ENCODE measurements around the gene ZNF232.
"Not testable (repeated sequence)": the region's sequence is repeated elsewhere in the genome, so short reads cannot be mapped to it uniquely, and the experiment has no call there.

Gene ZNF232

DNA sequence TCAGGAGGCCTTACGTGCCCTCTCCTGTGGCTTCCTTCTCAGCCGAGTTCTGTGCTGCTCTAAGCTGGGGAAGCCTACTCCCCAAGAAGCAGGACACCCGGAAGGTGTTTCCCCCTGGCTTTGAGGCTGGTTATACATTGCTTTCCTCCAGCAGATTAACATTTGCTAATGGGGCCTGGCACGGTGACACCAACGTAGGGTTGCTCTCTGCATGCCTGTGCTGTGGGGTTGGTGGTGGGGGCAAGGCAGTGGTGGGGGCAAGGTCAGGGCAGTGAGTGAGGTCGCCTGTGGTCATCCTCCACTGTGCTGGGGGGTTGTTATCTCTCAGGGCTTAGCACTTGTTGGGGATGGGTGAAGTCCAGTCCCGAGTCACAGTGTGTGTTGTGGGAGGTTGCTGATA lies 8.4 kb upstream of the ZNF232 start:
- H3K4me3 ChIP-seq (ENCODE audit: low read length) = no peak overlapping the region
- no peak for TF ChIP-seq ZNF274 (IDR thresholded peaks at IDR 0.05; ENCODE audit: low read depth, low read length)

DNA sequence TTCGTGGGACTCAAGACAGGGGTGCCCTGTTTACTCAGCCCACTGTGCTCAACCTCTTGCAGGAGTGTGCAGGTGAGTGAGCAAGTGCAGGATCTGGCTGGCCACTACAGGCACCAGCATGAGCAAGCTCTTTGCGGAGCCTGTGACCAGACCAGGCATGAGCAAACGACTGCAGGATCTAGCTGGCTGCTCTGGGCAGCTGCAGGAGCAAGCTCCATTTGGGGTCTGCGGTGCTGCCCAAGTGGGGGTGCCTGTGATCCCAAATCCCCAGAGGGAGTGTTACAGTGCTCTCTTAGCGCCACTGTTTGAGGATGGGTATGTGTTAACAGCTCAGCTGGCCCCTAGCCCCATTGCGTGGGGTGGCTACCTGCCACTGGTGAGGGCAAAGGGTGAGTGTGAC lies 6.5 kb upstream of the ZNF232 start:
- no peak overlapping the region for H3K4me3 ChIP-seq (ENCODE audit: low read length)
- no peak for TF ChIP-seq ZNF274 (IDR thresholded peaks at IDR 0.05; ENCODE audit: low read depth, low read length)

GRCh38 chr17:5115673-5116651 lies 4.3 kb upstream of the ZNF232 start, which contains the start of gene USP6:
TSS of gene USP6 (plus strand) at chr17:5116032. CDS start at chr17:5130368, 14,336 bp downstream.
- no peak for TF ChIP-seq ZNF274 (IDR thresholded peaks at IDR 0.05; ENCODE audit: low read depth, low read length)
- H3K4me3 ChIP-seq (ENCODE audit: low read length) = no peak within 1 kb of the TSS

DNA sequence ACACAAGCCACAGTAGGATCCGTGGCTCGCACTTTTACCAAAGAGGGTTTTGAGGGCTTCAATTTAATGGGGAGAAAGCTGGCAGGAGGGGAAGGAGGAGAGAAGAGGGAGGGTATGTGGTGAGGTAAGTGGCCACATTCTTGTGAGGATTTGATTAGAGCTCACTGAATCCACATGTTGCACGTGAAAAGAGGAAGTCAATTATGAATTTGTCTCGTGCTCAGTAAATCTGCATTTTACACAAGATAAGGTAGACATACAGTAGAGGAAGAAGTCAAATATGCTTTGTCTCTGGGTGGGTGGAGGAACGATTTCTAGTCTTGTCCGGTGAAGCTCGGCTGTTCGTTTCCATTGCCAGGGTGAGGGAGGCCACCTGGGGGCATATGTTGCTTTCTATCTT lies 862 bp downstream of the ZNF232 start:
- no peak for TF ChIP-seq ZNF274 (IDR thresholded peaks at IDR 0.05; ENCODE audit: low read depth, low read length)
- H3K4me3 ChIP-seq (ENCODE audit: low read length) = peak overlapping the region; percentile 72

DNA sequence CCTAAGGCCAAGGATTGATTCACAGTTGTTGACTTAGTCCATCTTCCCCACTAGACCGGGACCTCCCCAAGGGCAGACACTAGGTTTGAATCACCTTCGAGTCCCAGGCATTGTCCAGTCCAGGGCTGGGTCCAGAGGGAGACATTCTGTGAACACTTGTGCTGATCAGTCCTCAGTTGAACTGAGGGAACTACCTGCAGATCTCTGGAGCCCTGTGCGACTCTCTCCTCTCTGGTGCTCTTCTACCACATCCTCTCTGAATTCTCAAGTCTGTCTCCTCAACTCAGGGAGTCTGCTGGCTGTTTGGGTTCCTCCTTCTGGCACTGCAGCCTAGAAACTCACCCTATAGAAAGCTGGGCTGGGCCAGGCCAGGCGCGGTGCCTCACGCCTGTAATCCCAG lies 10.8 kb downstream of the ZNF232 start:
- no peak overlapping the region for H3K4me3 ChIP-seq (ENCODE audit: low read length)
- no peak for TF ChIP-seq ZNF274 (IDR thresholded peaks at IDR 0.05; ENCODE audit: low read depth, low read length)

GRCh38 chr17:5099271-5099670 lies 12.4 kb downstream of the ZNF232 start:
- no peak for TF ChIP-seq ZNF274 (IDR thresholded peaks at IDR 0.05; ENCODE audit: low read depth, low read length)
- H3K4me3 ChIP-seq (ENCODE audit: low read length) = no peak overlapping the region

DNA sequence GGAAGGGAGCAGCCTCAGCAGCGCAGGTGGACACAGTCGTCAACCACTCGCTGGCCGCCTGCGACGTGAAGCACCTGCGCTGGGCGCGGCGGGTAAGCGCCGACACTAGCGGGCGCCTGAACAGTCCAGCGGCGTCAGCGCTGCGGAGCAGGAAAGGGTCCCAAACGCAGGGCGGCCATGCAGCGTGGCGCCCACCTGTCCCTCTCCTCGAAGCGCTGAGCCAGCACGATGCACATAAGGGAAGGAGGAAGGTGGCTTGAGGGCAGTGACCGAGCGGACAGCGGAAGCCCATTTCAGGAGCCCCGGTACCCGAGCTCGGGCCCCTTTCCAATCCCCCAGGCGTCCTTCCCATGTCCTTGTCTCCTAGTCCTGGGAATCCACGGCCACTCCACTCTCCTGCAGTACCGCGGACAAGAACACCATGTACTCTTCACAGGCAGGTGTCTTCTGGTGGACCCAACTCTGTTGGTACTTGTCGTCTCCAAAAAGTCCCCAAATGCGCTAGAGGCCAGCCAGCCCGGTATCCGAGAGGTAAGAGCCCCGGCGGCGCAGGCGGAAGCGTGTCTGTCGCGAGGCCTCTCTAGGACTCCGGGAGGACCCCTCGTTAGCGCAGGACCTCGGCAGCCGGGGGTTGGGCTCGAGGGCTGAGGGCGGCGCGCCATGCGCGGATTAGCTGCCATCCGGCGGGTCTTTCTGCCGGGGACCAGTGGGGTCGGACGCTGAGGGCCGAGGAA lies 14.4 kb downstream of the ZNF232 start:
- no peak for TF ChIP-seq ZNF274 (IDR thresholded peaks at IDR 0.05; ENCODE audit: low read depth, low read length)
- H3K4me3 ChIP-seq (ENCODE audit: low read length) = no peak overlapping the region

DNA sequence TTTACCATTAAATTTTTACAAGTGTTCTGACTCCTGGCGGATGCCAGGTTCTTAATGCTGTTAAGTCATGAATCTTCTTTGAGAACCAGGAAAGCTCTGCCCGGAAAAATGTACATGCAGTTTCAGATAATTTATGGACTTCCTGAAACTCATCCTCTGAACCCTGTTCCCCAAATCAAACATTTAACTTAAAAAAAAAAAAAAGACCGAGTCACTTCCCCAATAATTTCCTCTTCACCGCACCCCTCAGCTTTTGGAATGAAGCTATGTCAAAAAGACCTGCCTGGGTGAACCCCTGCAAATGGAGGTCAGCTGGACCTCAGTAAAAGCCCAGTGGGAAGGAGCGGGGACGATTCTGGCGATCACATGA lies 15.0 kb downstream of the ZNF232 start:
- H3K4me3 ChIP-seq (ENCODE audit: low read length) = no peak overlapping the region
- no peak for TF ChIP-seq ZNF274 (IDR thresholded peaks at IDR 0.05; ENCODE audit: low read depth, low read length)

DNA sequence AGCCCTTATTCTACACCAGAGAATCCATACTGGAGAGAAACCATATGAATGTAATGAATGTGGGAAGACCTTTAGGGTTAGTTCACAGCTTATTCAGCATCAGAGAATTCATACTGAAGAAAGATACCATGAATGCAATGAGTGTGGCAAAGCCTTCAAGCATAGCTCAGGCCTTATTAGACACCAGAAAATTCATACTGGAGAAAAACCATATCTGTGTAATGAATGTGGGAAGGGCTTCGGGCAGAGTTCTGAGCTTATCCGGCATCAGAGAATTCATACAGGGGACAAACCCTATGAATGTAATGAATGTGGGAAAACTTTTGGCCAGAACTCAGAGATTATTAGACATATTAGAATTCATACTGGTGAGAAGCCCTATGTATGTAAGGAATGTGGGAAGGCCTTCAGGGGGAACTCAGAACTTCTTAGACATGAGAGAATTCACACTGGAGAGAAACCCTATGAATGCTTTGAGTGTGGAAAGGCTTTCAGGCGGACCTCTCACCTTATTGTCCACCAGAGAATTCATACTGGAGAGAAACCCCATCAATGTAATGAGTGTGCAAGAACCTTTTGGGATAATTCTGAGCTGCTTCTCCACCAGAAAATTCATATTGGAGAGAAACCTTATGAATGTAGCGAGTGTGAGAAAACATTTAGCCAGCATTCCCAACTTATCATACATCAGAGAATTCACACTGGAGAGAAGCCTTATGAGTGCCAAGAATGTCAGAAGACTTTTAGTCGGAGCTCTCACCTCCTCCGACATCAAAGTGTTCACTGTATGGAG lies 19.3 kb downstream of the ZNF232 start:
- peak; percentile 98 for TF ChIP-seq ZNF274 (IDR thresholded peaks at IDR 0.05; ENCODE audit: low read depth, low read length)

DNA sequence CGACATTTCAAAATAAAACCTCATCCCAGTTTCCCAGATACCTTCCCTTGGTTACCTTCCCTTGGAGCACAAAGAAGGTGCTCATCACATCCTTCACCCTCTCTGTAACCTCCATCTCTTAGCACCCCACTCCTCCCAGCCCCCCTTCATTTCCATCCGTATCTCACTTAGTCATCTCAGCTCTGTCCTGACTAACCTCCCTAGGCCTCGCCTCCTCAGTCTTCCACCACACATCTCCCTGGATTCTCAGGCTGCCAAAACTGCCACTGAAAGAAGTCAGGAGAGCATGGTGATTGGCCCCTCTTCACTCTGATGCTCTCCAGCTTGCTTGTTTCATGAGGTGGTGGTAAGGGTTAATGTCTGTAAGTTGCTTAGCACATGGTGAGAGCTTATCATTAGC lies 31.1 kb downstream of the ZNF232 start:
- TF ChIP-seq ZNF274 (IDR thresholded peaks at IDR 0.05; ENCODE audit: low read depth, low read length) = no peak
- H3K4me3 ChIP-seq (ENCODE audit: low read length) = no peak overlapping the region

More for the DNA sequence above, 19.3 kb downstream of the ZNF232 start:
- no peak overlapping the region for H3K4me3 ChIP-seq (ENCODE audit: low read length)

- peak within 1 kb of the TSS; percentile 67; the same call in 1 of the 2 replicates for H3K4me3 ChIP-seq (ENCODE audit: low read length)
- no peak for TF ChIP-seq ZNF274 (IDR thresholded peaks at IDR 0.05; ENCODE audit: low read depth, low read length)
Measured at GRCh38 chr17:5078106-5079028, 33.3 kb downstream of the ZNF232 start, which contains the start of gene ZFP3. TSS of gene ZFP3 (plus strand) at chr17:5078467. CDS start at chr17:5091505, 13,038 bp downstream.

GRCh38 chr17:5077781-5078105 lies 33.9 kb downstream of the ZNF232 start:
- H3K4me3 ChIP-seq (ENCODE audit: low read length) = peak overlapping the region; percentile 67; the same call in 1 of the 2 replicates
- no peak for TF ChIP-seq ZNF274 (IDR thresholded peaks at IDR 0.05; ENCODE audit: low read depth, low read length)

- not testable (repeated sequence) for H3K4me3 ChIP-seq (ENCODE audit: low read length)
Measured at GRCh38 chr17:5077275-5077674, 34.4 kb downstream of the ZNF232 start.

DNA sequence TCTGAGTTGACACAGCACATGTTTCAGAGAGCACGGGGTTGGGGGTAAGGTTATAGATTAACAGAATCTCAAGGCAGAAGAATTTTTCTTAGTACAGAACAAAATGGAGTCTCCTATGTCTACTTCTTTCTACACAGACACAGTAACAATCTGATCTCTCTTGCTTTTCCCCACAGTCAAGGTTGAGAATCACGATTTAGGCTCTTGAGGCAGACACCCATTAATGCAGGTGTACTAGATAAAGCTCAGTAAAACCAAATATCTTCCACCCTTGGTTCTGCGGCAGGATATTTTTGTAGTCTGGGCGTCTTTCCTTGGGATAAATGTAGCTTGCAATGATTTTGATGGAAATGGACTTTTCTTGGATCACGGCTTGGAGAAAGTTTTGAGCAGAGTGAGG lies 36.2 kb downstream of the ZNF232 start:
- not testable (repeated sequence) for H3K4me3 ChIP-seq (ENCODE audit: low read length)
